MCF 10A (cell line): ENCODE data around the gene SNX10. TPM values are rescaled to one million over a fixed set of nuclear protein-coding genes. Genes with fewer than 3 reads are reported as not detected.

Experiments
- BruUV-seq: library from RNA; stranded (reverse); fragments of 400-500 nt; replicated peaks from 2 replicates; lab custom pipeline; 2021; lab: Mats Ljungman, UMichigan
- CTCF ChIA-PET: fragments of 300-600 bp; sonication (Branson Sonifier 250); formaldehyde crosslinking; extraction: SDS; loops from one replicate; lab custom pipeline; 2021; ENCODE audit warnings: antibody characterized with exemption, inconsistent platforms; lab: Yijun Ruan, JAX
- POLR2A ChIA-PET: fragments of 300-600, 350-650 bp; sonication (Branson Sonifier 250); formaldehyde crosslinking; extraction: SDS; loops from one replicate; lab custom pipeline; 2020; ENCODE audit warnings: antibody characterized with exemption, inconsistent platforms; lab: Yijun Ruan, JAX
- DNase-seq: peaks from one replicate; pipeline ENCODE4 v3.0.0-alpha.2; 2018; ENCODE audit not compliant: unreplicated experiment
- H3K27ac Mint-ChIP-seq: one replicate; pipeline ENCODE4 v1.8.0; 2022; ENCODE audit warnings: mild to moderate bottlenecking, low read depth, mixed read lengths; ENCODE audit not compliant: unreplicated experiment
- H3K27me3 Mint-ChIP-seq: one replicate; pipeline ENCODE4 v1.8.0; 2022; ENCODE audit warnings: mixed read lengths; ENCODE audit not compliant: insufficient read depth, unreplicated experiment
- H3K36me3 Mint-ChIP-seq: one replicate; pipeline ENCODE4 v1.8.0; 2022; ENCODE audit warnings: mild to moderate bottlenecking, moderate library complexity, mixed read lengths; ENCODE audit not compliant: insufficient read depth, unreplicated experiment
- H3K4me1 Mint-ChIP-seq: one replicate; pipeline ENCODE4 v1.8.0; 2022; ENCODE audit warnings: mixed read lengths; ENCODE audit not compliant: insufficient read depth, unreplicated experiment
- H3K4me3 Mint-ChIP-seq: one replicate; pipeline ENCODE4 v1.8.0; 2022; ENCODE audit warnings: mild to moderate bottlenecking, moderate library complexity, mixed read lengths; ENCODE audit not compliant: unreplicated experiment
- H3K9me3 Mint-ChIP-seq: one replicate; pipeline ENCODE4 v1.8.0; 2022; ENCODE audit warnings: mixed read lengths; ENCODE audit not compliant: unreplicated experiment
- intact Hi-C: fragments of 100-400 bp; cut with micrococcal nuclease; formaldehyde crosslinking; loops from 2 replicates; pipeline ENCODE4 v1.14.1; 2022
- total RNA-seq: library from RNA; stranded (reverse); gene quantifications from 2 replicates; pipeline ENCODE4 v1.2.3, GENCODE V29; 2022
- TF ChIP-seq, protein P1 (sequence below): fragments of 200-600 bp; IDR thresholded peaks from one replicate; pipeline ENCODE4 v1.8.0; 2022; ENCODE audit warnings: antibody characterized with exemption, mild to moderate bottlenecking; ENCODE audit not compliant: unreplicated experiment

Gene SNX10
- total RNA-seq, 1 experiment from 2014 or later, result 7.1 TPM

DNA sequence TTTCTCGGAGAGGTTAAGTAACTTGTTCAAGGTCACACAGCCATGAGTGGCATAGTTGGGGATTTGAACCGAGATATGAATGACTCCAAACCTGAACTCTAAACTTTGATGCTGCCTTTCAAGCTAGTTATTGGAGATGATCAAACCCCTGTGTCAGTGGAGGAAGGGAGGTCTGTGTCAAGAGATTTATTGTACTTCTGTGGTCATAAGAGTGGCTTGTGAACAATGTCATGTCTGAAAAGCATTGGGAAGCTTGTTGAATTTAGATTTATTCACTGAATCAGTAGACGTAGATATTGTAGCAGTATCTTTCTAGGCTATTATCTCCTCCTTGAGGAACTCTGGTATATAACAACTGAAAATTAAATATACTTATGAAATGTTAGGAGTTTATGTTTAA is 27.3 kb downstream of the SNX10 start:
- Mint-ChIP-seq H3K36me3 (no peaks in the 10 kb centered on the region), H3K27me3 (no peaks in the 10 kb centered on the region), H3K4me1 (no peaks in the 10 kb centered on the region), H3K27ac (no peak overlapping the region), H3K4me3 (no peak overlapping the region), H3K9me3 (no peaks in the 10 kb centered on the region)
- intact Hi-C loops, result no loop called here
- POLR2A ChIA-PET, result no interaction called here
- no TSS peak for BruUV-seq
- TF ChIP-seq, protein P1, sequence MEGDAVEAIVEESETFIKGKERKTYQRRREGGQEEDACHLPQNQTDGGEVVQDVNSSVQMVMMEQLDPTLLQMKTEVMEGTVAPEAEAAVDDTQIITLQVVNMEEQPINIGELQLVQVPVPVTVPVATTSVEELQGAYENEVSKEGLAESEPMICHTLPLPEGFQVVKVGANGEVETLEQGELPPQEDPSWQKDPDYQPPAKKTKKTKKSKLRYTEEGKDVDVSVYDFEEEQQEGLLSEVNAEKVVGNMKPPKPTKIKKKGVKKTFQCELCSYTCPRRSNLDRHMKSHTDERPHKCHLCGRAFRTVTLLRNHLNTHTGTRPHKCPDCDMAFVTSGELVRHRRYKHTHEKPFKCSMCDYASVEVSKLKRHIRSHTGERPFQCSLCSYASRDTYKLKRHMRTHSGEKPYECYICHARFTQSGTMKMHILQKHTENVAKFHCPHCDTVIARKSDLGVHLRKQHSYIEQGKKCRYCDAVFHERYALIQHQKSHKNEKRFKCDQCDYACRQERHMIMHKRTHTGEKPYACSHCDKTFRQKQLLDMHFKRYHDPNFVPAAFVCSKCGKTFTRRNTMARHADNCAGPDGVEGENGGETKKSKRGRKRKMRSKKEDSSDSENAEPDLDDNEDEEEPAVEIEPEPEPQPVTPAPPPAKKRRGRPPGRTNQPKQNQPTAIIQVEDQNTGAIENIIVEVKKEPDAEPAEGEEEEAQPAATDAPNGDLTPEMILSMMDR, result no peak
- CTCF ChIA-PET, result interaction anchor here (0.6 to 1.6 kb wide), 2 partner anchors 46 to 260 kb away, joined by 3 to 5 read pairs; no protein-coding TSS in a partner anchor
- no peak for DNase-seq

DNA sequence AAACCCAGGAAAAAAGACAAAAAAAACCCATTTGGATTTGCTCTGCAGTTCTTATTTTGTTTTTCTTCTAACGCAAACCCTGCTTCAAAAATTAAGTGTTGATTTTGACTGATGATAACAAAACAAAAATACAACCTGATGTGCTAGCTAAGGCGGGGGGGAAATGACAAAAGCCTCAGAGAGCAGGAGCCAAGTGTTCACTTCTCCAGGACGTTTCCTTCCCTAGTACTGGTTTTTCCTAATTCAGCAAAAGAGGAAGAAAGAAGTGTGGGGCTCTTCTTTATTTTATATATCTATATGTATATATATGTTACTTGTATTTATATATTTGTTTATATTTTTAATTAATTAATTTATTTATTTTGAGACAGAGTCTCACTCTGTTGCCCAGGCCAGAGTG is 28.0 kb downstream of the SNX10 start:
- no peak overlapping the region for H3K27ac Mint-ChIP-seq
- H3K4me3 Mint-ChIP-seq, result no peak overlapping the region
- no TSS peak for BruUV-seq
- TF ChIP-seq, protein P1, result no peak
- intact Hi-C loops, result no loop called here
- no peaks in the 10 kb centered on the region for H3K27me3 Mint-ChIP-seq
- ChIA-PET POLR2A (no interaction called here), CTCF (interaction anchor here (0.5 to 0.6 kb wide), 2 partner anchors 88 to 261 kb away, joined by 3 to 7 read pairs; no protein-coding TSS in a partner anchor)
- no peaks in the 10 kb centered on the region for H3K36me3 Mint-ChIP-seq
- no peaks in the 10 kb centered on the region for H3K9me3 Mint-ChIP-seq
- DNase-seq, result no peak
- no peaks in the 10 kb centered on the region for H3K4me1 Mint-ChIP-seq

DNA sequence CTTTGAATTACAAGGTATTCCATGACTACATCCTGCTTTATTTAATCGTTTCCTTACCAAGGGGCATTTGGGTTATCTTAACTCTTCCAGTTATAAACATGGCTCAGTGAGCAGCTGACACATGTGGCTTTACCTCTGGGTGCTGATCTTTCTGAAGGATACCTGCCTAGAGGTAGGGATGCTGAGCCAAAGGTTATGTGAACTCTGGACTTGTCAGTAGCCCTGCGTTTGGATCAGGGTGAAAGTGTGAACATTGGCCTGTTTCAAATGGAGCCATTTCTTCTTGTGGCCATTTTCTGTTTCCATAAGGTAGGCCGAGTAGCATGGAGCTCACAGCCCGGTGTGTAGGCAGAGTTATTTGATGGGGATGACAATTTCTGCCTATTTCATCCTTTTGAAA is 29.2 kb downstream of the SNX10 start:
- BruUV-seq, result no TSS peak
- ChIA-PET CTCF (interaction anchor here (0.8 to 1.3 kb wide), 4 partner anchors 31 to 429 kb away, joined by 3 to 5 read pairs (median 4); no protein-coding TSS in a partner anchor), POLR2A (interaction anchor here (0.6 kb wide), 1 partner anchor 421 kb away, joined by 3 read pairs; no protein-coding TSS in a partner anchor)
- H3K36me3 Mint-ChIP-seq, result no peaks in the 10 kb centered on the region
- H3K27ac Mint-ChIP-seq, result no peak overlapping the region
- no peaks in the 10 kb centered on the region for H3K27me3 Mint-ChIP-seq
- H3K9me3 Mint-ChIP-seq, result no peaks in the 10 kb centered on the region
- no peak overlapping the region for H3K4me3 Mint-ChIP-seq
- TF ChIP-seq, protein P1, result no peak
- no peak for DNase-seq
- no peaks in the 10 kb centered on the region for H3K4me1 Mint-ChIP-seq
- intact Hi-C loops, result no loop called here

DNA sequence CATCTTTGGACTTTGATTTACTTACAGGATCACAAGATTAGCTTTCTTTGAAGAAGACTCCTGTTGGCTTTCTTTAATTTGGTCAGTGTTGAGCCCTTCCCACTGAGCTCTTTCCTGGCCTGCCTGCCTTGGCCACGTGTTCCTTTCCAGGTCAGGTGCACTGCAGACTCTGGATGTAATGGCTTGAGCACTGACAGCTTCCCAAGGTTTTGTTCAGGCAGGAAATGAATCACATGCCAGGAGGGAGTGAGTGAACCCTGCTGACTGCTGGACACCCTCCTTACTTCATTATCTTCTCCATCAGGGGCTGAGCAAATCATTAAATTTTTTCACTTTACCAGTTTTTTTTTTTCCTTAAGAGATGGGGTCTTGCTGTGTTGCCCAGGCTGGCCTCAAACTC is 29.8 kb downstream of the SNX10 start:
- Mint-ChIP-seq H3K4me1 (no peaks in the 10 kb centered on the region), H3K9me3 (no peaks in the 10 kb centered on the region), H3K27ac (no peak overlapping the region), H3K4me3 (no peak overlapping the region), H3K36me3 (no peaks in the 10 kb centered on the region), H3K27me3 (no peaks in the 10 kb centered on the region)
- TF ChIP-seq, protein P1, result no peak
- POLR2A ChIA-PET, result no interaction called here
- intact Hi-C loops, result no loop called here
- peak; percentile 52 for DNase-seq
- no TSS peak for BruUV-seq
- CTCF ChIA-PET, result interaction anchor here (0.8 to 1.3 kb wide), 4 partner anchors 30 to 429 kb away, joined by 3 to 5 read pairs (median 4); no protein-coding TSS in a partner anchor
